GM12878 (cell line): ENCODE results near the gene NFATC2. TPM values are rescaled to one million over a fixed set of nuclear protein-coding genes. Genes with fewer than 3 reads are reported as not detected.

Experiments
- ATAC-seq: fragments of 200-7000 bp; cut with Tn5 transposase; 3 replicates; pipeline ENCODE4 v1.9.1; 2020; ENCODE audit warnings: mild to moderate bottlenecking, moderate library complexity
- BruUV-seq: library from RNA; stranded (reverse); fragments of 400-500 nt; replicated peaks from 2 replicates; lab custom pipeline; 2021; lab: Mats Ljungman, UMichigan
- CTCF ChIA-PET: fragments of 300-600 bp; sonication (Branson Sonifier 250); formaldehyde crosslinking; extraction: SDS; loops from one replicate; lab custom pipeline; 2021; ENCODE audit warnings: inconsistent platforms; lab: Yijun Ruan, JAX
- POLR2A ChIA-PET: fragments of 350-600 bp; formaldehyde crosslinking; extraction: SDS; loops from one replicate; lab custom pipeline; 2021; ENCODE audit warnings: inconsistent platforms; lab: Charles Lee
- RAD21 ChIA-PET: fragments of 300-600 bp; sonication (Branson Sonifier 250); formaldehyde crosslinking; loops from one replicate; lab custom pipeline; 2023; ENCODE audit warnings: antibody characterized with exemption; ENCODE audit not compliant: unreplicated experiment; lab: Charles Lee
- SMC1A ChIA-PET: fragments of 300-600 bp; sonication (Branson Sonifier 250); formaldehyde crosslinking; loops from one replicate; lab custom pipeline; 2023; ENCODE audit not compliant: unreplicated experiment, uncharacterized antibody; lab: Charles Lee
- DNase-seq: peaks from one replicate; pipeline ENCODE4 v3.0.0-alpha.2; 2011; ENCODE audit warnings: low read depth, low spot score
- FAIRE-seq: peaks from 3 replicates; lab custom pipeline; 2011; peaks lifted over from hg19 to GRCh38; lab: Jason Lieb, UNC
- H2AFZ ChIP-seq: 2 replicates; pipeline ENCODE4 v1.6.0; 2011; ENCODE audit warnings: low read depth, low read length, control low read depth; ENCODE audit not compliant: control insufficient read depth
- H3K27ac ChIP-seq: 2 replicates; pipeline ENCODE4 v1.5.1; 2011; ENCODE audit warnings: control low read depth; ENCODE audit not compliant: control insufficient read depth, insufficient read depth
- H3K27me3 ChIP-seq, 2 experiments: replicated peaks in 1 of 2; 2 replicates each; pipeline versions ENCODE4 v1.6.0 to v1.6.1; 2011; ENCODE audit warnings: low read length in 1 of 2; ENCODE audit not compliant: control insufficient read depth in 2 of 2, insufficient read depth in 2 of 2
- H3K36me3 ChIP-seq, 2 experiments: 2 replicates each; pipeline ENCODE4 v1.5.1; 2011; ENCODE audit warnings: low read length in 1 of 2; ENCODE audit not compliant: control insufficient read depth in 2 of 2, insufficient read depth in 2 of 2
- H3K4me1 ChIP-seq: 2 replicates; pipeline ENCODE4 v1.6.1; 2011; ENCODE audit warnings: mild to moderate bottlenecking, low read length, moderate library complexity, mixed read lengths; ENCODE audit not compliant: control insufficient read depth, insufficient read depth
- H3K4me2 ChIP-seq: 2 replicates; pipeline ENCODE4 v1.6.0; 2011; ENCODE audit warnings: control low read depth; ENCODE audit not compliant: control insufficient read depth, insufficient read depth
- H3K4me3 ChIP-seq: fragments of 200-600 bp; sonication (generic); 2 replicates; pipeline ENCODE4 v1.5.1; 2016
- H3K79me2 ChIP-seq: 2 replicates; pipeline ENCODE4 v1.6.0; 2011; ENCODE audit warnings: low read length; ENCODE audit not compliant: control insufficient read depth, insufficient read depth
- H3K9ac ChIP-seq: 2 replicates; pipeline ENCODE4 v1.8.0; 2011; ENCODE audit warnings: low read length, control low read depth, mixed read lengths; ENCODE audit not compliant: control insufficient read depth, insufficient read depth
- H3K9me3 ChIP-seq: replicated peaks from 3 replicates; pipeline ENCODE4 v1.5.1; 2011; ENCODE audit warnings: mild to moderate bottlenecking, low read length; ENCODE audit not compliant: control insufficient read depth, insufficient read depth
- H4K20me1 ChIP-seq: 2 replicates; pipeline ENCODE4 v1.6.0; 2011; ENCODE audit not compliant: control insufficient read depth, insufficient read depth
- EGR1 ChIP-seq, 2 experiments: IDR thresholded peaks; 1 replicate in 1 of 2; 2 replicates in 1 of 2; pipeline ENCODE4 v1.6.1; 2011 to 2012; ENCODE audit warnings: low read depth in 2 of 2, low read length in 2 of 2, borderline replicate concordance in 1 of 2, mild to moderate bottlenecking in 1 of 2, moderate library complexity in 1 of 2
- ETV6 ChIP-seq, 2 experiments: fragments of 450-650 bp in 1 of 2; IDR thresholded peaks in 1 of 2; conservative IDR thresholded peaks in 1 of 2; 2 replicates each; pipeline ENCODE4 v1.6.1; 2014; ENCODE audit warnings: antibody characterized with exemption in 1 of 2, borderline replicate concordance in 1 of 2, low read depth in 1 of 2, mild to moderate bottlenecking in 1 of 2, moderate library complexity in 1 of 2
- HDAC2 ChIP-seq: fragments of 200-600 bp; sonication (generic); IDR thresholded peaks from 2 replicates; pipeline ENCODE4 v1.6.1; 2017
- NR2F1 ChIP-seq: fragments of 450-650 bp; conservative IDR thresholded peaks from 2 replicates; pipeline ENCODE4 v1.6.1; 2017; ENCODE audit warnings: mild to moderate bottlenecking
- STAT1 ChIP-seq: fragments of 450-650 bp; conservative IDR thresholded peaks from 2 replicates; pipeline ENCODE4 v1.6.1; 2014; ENCODE audit warnings: antibody characterized with exemption, mild to moderate bottlenecking
- YBX1 ChIP-seq: fragments of 450-650 bp; IDR thresholded peaks from 2 replicates; pipeline ENCODE4 v1.6.1; 2016; ENCODE audit warnings: antibody characterized with exemption
- ZZZ3 ChIP-seq: IDR thresholded peaks from 2 replicates; pipeline ENCODE4 v1.6.1; 2011; ENCODE audit warnings: low read depth; ENCODE audit not compliant: control insufficient read depth, insufficient read length
- WGBS: methylation state at CpG from one replicate; pipeline ENCODE4 v1.1.6; 2016; ENCODE audit warnings: low lambda C conversion rate; ENCODE audit not compliant: insufficient replicate concordance, insufficient coverage; ENCODE audit errors: missing lambda C conversion rate; 5-methylcytosine and 5-hydroxymethylcytosine counted together
- in situ Hi-C: fragments of 300-500 bp; cut with MboI; formaldehyde crosslinking; loops from 9 replicates; pipeline ENCODE4 v1.14.3; 2018; ENCODE audit warnings: mixed read lengths
- intact Hi-C: fragments of 100-400 bp; cut with micrococcal nuclease; formaldehyde crosslinking; loops from one replicate; pipeline ENCODE4 v1.14.2; 2022; ENCODE audit not compliant: unreplicated experiment
- polyA plus RNA-seq, 11 experiments: library from polyadenylated mRNA; depleted of rRNA in 4 of 11; unstranded in 6 of 11; stranded (reverse) in 5 of 11; fragments of >200 nt; fragmentation: Nextera tagmentation in 4 of 11; fragmentation: Illumina TruSeq in 1 of 11; extraction: Ambion mirVana in 4 of 11; extraction: Trizol in 1 of 11; gene quantifications; 1 replicate in 1 of 11; 2 replicates in 10 of 11; pipeline versions ENCODE4 v1.2.1 to v1.2.3, GENCODE V29; 2011 to 2016; ENCODE audit warnings: inconsistent platforms in 2 of 11, missing spikeins in 2 of 11, low read depth in 1 of 11
- total RNA-seq, 4 experiments: library from RNA; depleted of rRNA in 3 of 4; stranded (reverse); fragments of >200 nt in 3 of 4; fragmentation: Illumina TruSeq in 1 of 4; extraction: Trizol in 1 of 4; gene quantifications; 2 replicates each; pipeline versions ENCODE4 v1.2.1 to v1.2.3, GENCODE V29; 2013 to 2021
- TF ChIP-seq, protein P1 (sequence below): fragments of 450-650 bp; IDR thresholded peaks from 2 replicates; pipeline ENCODE4 v1.6.1; 2017; ENCODE audit warnings: mild to moderate bottlenecking, low read depth, inconsistent platforms; ENCODE audit not compliant: poor library complexity, severe bottlenecking

The NFATC2 gene
- total and polyA plus RNA-seq, 10 of the 15 experiments (the other 5 are each of a cell fraction or from before 2014, with no cell fraction given) = 3.3 to 20.0 (median 7.3) TPM

DNA sequence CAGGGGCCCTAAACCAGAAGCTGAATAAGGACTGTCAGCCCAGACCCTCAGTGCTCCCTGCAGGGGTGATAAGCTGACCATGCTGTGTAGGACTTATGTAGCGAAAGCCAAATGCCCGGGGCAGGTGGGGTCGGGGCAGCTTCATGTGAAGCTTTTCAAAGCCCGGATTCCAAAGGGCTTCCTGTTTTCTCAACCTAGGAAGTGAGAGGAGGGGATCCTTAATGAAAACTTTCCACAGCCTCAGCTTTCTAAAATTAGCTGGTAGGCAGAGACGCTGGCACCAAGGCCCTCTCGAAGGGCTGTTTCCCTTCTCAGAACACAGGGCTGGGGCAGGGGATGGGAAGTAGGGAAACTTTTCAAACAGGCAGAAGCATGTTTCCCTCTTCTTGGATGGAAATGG is 148.9 kb downstream of the NFATC2 start:
- ChIA-PET POLR2A (no interaction called here), CTCF (interaction anchor here (0.8 to 1.1 kb wide), 2 partner anchors 148 to 229 kb away, joined by 3 to 4 read pairs; no protein-coding TSS in a partner anchor)
- no TSS peak for BruUV-seq

More for the DNA sequence above, 148.9 kb downstream of the NFATC2 start:
- no peak for TF ChIP-seq ZZZ3
- TF ChIP-seq HDAC2 = no peak
- TF ChIP-seq, protein P1, sequence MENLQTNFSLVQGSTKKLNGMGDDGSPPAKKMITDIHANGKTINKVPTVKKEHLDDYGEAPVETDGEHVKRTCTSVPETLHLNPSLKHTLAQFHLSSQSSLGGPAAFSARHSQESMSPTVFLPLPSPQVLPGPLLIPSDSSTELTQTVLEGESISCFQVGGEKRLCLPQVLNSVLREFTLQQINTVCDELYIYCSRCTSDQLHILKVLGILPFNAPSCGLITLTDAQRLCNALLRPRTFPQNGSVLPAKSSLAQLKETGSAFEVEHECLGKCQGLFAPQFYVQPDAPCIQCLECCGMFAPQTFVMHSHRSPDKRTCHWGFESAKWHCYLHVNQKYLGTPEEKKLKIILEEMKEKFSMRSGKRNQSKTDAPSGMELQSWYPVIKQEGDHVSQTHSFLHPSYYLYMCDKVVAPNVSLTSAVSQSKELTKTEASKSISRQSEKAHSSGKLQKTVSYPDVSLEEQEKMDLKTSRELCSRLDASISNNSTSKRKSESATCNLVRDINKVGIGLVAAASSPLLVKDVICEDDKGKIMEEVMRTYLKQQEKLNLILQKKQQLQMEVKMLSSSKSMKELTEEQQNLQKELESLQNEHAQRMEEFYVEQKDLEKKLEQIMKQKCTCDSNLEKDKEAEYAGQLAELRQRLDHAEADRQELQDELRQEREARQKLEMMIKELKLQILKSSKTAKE = no peak
- no peak for TF ChIP-seq YBX1
- TF ChIP-seq EGR1 (IDR thresholded peaks at IDR 0.05; ENCODE audit: borderline replicate concordance in 1 of 2, low read depth in 2 of 2, low read length in 2 of 2) = no peak
- TF ChIP-seq ETV6 (conservative IDR thresholded peaks at IDR 0.05 in 1 of 2, IDR thresholded peaks at IDR 0.05 in 1 of 2; ENCODE audit: borderline replicate concordance in 1 of 2, low read depth in 1 of 2) = no peak
- TF ChIP-seq NR2F1 = no peak
- TF ChIP-seq STAT1 = no peak
- intact Hi-C loops = no loop called here
- FAIRE-seq (no peak), ATAC-seq (no peak), DNase-seq (no peak)
- Histone ChIP-seq H3K27me3 (no peaks in the 10 kb centered on the region), H3K4me2 (no peak overlapping the region), H3K36me3 (peaks cover 4 to 9% of the 10 kb centered on the region in 2 experiments; a peak in 3 of 4 replicates), H3K27ac (no peak overlapping the region), H3K9ac (no peak overlapping the region), H4K20me1 (no peaks in the 10 kb centered on the region), H3K4me1 (peaks cover 12% of the 10 kb centered on the region), H3K79me2 (no peaks in the 10 kb centered on the region), H2AFZ (no peak overlapping the region), H3K9me3 (no peaks in the 10 kb centered on the region), H3K4me3 (no peak overlapping the region)
- ChIA-PET SMC1A (no interaction called here), RAD21 (no interaction called here)
- in situ Hi-C loops = no loop called here
- 67% methylated on average over 6 of the region's 6 CpGs for WGBS
